HCEC 1CT (cell line): ENCODE data around the gene B4GALT6.
A peak's percentile ranks its signal among the peaks of the same experiment; 100 is the strongest.

Experiments used
- DNase-seq: peaks from one replicate; pipeline ENCODE4 v3.0.0-alpha.2; 2017

B4GALT6 gene

DNA sequence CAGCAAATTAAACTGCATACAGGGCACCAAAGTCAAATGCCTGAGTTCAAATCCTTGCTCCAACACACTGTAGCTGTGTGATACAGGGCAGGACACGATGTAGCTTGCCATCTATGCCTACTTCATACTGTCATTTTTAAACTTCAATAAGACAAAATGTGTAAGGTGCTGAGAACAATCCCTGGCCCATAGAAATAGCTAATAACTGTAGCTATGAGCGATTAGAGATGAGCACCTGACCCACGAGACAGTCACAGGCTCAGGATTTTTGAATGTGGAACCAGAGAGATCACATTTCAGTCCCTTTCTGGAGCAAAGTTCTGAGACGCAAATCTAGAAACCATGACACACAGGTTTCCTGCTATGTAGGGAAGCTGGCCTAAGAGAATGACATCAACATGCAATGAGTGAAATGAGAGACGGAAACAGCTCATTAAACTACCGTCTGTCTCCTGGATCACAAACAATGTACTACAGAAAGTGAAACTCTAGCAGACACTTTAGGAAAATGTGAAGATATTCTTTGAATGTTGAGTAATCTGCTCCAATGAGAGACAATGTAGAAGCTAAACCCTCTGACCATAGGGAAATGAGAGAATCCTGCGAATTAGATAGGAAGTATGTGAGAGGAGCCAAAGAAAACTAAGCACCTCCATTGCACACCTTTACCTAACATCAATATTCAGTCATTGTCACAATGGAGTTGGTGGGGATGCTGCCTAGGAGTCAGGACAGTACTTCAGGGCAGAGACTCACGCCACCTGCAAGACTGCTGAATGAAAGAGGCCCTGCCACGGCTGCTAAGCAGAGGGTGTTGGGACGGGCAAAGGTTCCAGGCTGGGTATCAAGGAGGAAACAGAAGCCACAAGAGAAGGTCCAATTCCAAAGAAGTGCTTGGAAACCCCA lies 25.5 kb downstream of the B4GALT6 start:
- no peak for DNase-seq

DNA sequence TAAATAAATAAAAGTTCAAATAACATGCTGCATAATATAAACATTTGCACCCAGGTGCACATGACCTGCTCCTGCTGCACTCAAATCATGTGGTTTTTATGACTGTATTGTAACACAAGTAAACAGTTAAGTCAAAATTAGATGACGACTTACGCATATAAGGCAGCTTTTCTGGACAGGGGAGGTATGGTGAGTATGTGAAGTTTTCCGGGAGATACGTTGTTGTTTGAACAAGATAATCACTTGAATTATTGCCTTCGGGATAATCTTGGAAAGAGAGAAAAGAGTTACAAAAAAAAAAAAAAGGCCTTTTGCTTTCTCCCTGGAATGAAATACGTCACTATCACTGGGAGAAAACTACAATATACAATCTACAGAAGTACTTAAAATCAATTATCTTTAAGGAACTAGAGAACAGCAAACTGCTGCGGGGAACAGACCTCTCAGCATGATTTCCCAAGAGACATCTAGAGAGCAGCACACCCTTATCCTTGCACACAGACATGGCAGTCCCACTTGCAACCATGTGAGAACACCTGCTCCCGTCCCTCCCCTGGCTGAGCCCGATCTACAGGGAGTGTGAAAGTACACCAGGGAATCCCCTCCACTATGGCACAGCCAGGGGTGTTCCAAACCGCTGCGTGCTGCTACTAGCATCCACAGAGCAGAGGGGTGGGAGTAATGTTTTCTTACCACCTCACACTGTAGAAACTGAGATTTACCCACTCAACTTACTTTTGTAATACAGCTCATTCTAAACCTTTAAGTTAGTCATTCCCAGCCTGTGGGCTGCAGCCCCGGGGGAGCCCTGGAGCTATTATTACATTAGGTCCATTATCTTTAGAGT lies 26.3 kb downstream of the B4GALT6 start:
- no peak for DNase-seq

DNA sequence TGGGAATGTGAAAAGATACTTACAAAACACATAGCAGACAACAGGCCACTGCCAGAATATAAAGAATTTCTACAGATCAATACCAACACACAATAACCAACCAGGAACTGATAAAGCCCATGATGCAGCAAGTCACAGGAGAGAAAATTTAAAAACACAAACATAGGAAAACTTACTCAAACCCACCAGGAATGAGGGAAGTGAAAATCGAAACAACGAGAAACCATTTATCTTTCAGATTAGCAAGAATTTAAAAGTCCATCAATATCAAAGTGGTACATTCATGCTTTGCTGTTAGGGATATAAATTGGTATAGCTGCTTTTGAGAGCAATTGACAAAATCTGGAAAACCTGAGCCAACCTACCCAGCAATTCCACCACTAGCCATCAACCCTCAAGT lies 27.6 kb downstream of the B4GALT6 start:
- DNase-seq, result no peak

DNA sequence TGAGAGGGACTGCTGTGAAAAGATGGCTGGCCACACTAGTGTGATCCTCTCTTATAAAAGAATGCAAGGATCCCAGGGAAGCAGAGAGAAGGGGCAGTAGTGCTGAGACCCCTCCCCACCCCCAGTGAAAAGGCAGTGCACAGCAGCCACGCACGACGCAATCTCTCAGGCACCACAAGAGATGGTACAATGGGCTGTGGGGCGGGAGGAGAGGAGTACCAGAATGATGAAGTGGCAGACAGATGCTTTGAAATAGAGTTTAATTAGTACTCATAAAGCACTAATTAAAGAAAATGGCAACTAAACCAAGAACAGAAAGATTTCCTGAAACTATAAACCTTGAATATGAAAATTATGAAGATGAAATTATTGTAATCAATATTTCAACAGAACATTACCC lies 29.0 kb downstream of the B4GALT6 start:
- no peak for DNase-seq

DNA sequence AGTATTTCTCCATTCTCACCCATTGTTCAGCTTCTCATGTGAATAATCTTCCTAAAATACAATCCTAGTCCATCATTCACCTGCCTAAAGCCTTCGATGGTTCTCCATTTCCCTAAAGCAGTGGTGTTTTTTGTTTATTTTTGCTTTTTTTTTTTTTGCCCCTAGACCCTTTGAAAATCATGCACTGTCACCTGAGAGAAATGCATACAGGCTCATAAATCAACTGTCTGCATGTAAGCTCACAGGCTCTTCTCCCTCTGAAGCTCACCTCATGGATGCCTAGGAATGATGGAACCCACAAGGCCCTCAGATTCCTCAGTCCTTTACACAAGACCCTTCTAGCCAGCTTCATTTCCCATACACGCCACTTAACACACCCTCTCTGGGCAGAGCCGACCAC lies 31.5 kb downstream of the B4GALT6 start:
- DNase-seq, result no peak

DNA sequence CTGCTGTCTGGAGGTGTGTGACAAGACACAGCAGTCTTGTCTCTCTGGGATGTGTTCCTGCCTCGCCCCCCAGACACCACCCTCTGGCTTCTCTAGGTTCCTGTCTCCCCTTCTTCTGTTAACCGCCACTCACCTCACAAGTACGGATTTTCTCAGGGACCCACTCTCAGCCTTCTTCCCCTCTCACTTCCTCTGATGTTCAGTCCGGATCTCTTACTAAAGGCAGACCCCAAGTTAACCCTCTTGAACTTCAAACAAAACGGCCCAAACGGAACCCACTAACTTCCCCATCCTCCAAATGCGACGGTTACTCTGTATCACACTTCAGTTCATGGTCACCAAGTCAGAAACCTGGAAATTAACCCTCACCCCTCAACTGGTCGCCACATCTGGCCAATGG lies 32.0 kb downstream of the B4GALT6 start:
- DNase-seq, result no peak

DNA sequence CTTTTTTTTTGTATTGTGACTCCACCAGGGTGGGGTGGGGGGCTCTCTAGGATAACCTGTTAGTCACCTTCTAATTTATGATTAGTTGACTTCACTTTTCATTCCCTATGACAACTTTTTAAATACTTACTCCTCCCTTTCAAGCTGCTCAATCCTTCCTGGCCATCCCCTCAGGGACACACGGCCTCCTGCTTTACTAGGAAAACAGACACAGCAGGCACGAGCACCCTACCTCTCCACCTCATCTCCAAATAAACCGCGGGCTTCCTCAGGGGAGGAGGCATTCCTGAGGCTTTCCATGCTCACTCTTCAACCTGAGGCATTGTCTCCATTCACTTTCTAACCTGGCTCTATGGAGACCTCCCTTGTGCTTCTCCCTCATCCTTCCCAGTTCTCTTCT lies 33.0 kb downstream of the B4GALT6 start:
- no peak for DNase-seq

DNA sequence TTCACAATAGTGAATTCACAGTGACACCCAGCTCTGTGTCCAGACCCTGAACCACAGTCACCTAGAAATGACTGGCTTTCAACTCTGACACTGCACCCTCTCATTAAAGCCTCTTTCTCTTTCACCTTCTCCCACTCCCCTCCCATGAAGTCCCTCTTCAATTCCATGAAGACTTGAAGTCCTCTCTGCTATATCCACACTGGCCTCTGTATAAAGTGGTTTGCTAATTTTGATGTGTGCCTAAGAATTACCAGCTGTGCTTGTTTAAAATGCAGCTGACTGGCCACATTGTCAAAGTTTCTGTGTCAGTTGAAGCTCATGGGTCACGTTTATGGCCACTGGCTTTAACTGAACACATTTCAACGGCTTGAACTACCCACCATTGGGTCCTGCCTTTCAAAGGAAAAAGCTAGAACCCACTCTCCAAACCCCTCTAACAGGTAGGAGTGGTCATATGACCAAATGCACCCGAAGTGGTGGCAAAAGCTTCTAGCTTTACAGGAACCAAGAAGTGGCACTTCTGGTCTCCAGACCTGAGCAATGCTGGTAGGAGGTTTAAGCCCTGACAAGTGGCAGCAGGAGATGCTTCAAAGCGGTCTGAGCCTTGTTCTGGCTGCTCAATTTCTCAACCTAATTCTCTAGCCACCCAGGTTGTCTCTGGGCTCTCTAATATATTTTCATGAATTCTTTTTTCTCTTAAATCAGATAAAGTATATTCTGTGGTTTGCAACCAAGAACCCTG lies 34.2 kb downstream of the B4GALT6 start:
- no peak for DNase-seq

DNA sequence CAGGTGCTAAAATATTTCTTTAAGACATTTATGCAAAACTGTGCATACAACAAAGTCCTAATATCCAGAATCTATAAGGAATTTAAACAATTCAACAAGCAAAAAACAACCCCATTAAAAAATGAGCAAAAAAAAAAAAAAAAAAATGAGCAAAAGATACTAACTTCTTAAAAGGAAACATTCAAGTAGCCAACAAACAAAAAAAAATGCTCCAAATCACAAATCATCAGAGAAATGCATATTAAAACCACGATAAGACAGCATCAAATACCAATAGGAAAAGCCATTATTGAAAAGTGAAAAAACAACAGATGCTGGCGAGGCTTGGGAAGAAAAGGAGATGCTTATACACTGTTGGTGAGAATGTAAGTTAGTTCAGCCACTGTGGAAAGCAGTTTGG lies 34.9 kb downstream of the B4GALT6 start:
- DNase-seq, result no peak

DNA sequence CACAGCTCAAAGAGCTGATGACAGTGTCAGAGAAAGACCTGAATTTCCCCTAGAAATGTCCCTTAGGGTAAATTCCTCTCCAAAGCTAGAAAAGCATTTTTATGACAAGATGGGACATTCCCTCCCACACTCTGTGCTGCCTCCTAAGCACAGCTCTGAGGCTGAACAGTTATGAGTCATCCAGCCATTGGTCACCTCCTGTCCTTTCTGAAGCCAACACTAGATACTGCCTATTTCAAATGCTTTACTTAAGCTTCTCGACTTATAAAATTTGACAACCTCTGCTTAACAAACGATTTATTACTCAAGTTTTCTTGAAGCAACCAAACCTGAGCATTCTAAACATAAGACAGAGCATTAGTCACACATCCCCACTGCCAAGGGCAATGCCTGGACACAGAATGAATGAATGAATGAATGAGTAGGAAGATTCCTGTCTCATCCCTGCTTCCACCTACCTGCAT lies 35.4 kb downstream of the B4GALT6 start:
- peak; percentile 56 for DNase-seq

DNA sequence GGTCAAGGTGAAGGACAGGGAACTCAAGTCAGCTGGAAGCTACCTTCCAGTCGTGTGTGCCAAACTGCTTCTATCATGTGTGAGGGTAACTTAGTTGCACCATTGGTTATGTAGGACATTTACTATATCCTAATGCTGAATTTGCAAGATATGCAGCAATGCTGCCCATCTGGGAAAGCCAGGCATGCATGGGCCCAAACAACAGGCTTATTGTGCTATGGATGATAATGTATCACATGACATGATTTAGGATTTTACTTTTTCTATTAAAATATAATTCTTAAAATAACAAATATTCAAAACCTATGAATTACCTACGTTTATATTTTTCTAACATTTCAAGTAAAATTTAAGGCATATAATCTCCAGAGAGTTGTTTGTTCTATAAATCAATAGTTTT lies 35.9 kb downstream of the B4GALT6 start:
- DNase-seq, result no peak

DNA sequence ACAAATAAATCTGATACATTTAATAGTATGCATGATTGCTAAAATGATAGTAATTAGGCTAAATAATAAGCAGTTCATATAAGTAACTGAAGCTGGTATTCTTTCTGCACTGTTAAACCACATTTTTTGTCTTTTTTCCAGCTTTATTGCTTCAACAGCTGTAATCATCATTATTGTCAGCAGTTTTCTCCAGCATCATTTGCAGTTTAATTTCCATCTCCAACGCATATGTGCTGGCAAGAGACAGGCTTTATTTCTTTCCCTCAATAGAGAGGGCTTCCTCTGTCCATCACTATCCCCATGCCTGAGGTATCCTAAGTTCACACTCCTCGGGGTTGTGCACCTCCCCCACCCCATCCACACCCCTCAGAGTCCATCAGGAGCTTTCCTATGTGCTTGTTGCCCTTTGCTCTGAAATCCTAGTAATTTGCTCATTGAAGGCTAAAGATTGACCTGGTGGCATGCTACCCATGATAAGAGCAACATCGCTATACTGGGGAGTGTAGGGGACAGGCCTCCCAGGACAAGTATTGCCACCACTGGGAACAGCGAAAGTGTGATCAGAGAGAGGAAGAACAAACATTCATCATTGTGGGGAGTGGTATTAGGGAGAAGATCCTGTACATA lies 37.1 kb downstream of the B4GALT6 start:
- no peak for DNase-seq

DNA sequence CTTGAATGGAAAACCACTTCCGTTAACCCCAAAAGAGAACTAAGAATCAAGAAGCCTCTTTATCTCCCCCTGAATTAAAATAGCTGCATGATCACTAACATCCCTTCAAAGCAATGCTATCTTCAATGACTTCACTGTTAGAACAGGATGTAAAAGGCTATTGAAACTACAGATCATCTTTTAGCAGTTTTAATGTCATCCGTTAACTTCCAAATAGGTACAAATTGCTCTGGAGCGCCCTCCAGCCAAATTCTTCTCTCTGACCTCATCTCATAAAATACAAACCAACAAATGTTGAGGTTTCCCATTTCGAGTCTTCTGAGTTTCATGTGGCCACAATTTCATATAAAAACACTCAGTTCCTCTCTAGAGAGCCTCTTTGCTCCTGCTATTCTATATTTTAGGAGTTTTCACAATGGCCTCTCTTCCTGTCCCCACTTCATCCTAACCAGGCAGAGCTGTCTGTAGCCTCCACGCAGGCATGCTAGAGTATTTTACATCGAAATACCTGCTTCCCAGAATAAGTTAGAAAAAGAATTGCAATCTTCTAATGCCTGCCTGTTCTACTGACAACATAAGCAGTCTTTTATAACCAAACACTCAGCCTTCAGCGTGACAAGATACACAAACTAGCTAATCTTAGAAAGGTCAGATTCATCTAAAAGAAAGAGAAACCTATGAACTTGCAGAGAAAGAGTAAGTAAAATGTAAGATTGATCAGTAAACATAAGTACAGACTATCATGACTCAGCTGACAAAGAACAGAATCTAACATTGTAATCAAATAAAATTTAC lies 37.9 kb downstream of the B4GALT6 start:
- no peak for DNase-seq

DNA sequence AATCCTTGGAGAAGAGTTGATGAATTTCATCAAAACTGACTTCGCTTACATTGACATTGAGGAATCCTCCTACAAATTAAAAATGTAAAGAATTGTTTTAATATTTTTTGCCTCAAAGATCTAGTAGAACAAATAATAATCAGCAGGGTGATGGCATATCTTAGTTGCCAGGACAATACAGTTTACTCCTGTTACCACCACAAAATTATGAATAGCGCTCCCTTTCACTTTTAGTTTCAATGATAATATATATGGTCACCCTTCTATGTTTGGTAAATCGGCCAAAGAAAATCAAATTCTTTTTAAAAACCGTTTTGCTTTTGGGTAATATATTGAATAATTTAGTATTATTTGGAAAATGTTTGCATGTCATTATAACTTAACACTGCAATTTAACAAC lies 39.0 kb downstream of the B4GALT6 start:
- no peak for DNase-seq

DNA sequence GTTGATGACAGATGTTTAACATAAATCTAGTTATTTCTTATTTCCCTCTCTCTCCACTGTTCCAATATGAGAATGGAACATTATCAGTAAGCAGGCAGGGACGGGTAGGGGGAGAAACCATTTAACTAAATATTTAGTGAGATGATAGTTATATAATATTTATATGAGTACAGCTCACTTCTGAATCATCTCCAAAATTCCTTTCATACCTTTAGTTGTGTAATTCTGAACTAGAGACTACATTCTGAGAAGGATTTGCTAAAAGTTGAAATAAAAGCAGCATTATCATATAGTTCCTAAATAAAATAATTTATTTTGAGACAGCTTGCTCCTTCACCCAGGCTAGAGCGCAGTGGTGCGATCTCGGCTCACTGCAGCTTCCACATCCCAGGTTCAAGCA lies 41.4 kb downstream of the B4GALT6 start:
- peak; percentile 32 for DNase-seq

DNA sequence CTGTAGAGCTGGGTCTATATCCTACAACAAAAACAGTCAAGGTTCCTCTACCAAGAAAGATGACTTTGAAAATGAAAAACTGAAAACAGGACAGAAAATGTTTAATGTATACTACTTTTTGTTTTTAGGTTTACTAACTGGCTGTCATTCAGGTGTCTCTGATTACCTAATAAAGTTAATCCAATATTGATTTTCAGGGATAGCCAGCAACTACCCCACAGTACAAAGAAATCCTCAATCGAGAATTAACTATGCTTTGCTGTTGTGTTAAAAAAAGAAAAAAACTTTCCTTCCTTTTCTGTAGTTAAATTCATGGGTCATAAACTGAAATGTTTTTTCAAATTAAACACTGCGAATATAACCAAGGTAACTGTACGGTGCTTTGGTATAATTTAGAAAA lies 46.9 kb downstream of the B4GALT6 start:
- no peak for DNase-seq

DNA sequence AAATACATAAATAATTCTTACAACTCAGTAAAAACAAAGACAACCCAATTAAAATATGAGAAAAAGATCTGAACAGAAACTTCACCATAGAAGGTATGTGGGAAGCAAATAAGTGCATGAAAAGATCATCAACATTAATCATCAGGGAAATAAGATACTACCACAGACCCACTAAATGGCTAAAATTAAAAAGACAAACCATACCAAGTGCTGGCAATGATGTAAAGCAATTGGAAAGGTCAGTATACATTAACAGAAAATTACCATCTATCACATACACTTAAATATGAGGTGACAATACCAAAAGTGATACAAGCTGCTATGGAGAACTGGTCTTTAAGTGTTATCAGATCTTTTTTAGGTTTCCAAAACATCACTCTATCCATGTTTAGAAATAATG lies 48.0 kb downstream of the B4GALT6 start:
- DNase-seq, result no peak

DNA sequence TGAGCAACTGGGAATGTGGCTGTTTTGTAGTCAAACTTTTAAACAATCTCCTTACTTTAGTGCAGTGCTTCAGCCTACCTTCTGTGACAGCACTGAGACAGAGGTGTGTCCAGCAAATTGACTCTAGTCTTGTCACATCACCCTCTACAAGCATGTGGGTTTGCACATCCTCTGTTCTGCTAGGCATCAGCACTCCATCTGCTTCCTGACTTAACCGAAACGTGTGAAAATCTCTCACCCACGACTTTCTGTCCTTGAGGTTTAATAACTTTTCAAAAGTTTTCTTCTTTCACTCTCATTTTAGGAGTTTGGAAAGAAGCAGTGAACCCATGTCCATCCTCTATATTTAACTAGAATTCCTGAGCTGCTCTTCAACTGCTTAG lies 50.1 kb downstream of the B4GALT6 start:
- DNase-seq, result no peak

DNA sequence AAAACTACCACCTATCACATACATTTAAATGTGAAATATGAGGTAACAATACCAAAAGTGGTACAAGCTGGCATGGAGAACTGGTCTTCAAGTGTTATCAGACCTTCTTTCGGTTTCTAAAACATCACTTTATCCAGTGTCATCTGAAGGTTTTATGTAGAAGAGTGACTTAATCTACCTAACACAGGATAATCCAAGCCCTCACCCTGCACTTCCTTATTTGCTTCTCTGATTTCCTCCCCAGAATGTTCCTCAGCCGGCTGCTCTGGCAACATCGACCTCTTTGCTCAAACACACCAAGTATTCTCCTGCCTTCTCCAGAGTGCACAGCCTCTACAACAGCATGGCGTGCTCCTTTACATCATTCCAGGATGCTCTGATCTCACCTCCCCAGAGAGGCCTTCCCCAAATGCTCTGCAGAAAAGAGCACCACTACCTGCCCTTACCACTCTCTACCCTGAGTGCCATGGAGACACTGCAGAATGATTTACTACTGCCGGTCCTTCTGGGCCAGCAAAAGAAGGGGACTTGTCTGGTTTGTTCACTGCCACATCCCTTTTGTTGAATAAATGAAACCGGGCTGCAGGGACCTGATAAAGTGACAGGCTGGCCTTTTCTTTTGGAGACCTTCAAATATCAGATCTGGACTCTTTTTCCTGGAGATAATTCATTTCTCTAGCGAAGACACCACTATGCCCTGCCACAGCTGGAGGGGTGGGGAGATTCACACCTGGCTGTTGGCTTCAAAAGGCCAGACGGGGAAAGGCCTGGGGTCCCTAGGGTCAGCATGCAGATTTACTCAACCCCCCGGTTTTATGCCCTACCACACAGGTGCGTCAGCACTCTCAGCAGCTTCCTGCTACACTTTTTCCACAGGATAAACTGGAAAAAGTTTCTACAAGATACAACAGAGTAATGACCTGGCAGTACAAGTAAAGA lies 50.7 kb downstream of the B4GALT6 start:
- DNase-seq, result no peak

DNA sequence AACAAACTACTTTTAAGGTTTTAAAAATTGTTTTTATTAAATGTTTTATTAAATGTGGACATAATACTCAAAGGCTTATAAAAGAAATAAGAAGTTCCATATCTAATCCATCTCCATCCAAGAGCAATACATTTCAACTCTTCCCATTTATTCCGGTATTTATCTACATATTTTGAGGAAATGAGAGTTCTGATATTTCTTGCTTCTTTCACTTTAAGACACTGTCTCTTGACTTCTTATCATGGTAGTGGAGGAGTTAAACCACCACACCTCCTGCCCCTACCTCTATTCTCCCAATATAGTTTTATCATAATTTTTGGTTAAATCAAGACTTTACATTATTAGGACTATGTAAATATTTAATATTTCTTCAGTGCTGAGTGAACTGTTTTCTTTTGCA lies 52.0 kb downstream of the B4GALT6 start:
- DNase-seq, result no peak

DNA sequence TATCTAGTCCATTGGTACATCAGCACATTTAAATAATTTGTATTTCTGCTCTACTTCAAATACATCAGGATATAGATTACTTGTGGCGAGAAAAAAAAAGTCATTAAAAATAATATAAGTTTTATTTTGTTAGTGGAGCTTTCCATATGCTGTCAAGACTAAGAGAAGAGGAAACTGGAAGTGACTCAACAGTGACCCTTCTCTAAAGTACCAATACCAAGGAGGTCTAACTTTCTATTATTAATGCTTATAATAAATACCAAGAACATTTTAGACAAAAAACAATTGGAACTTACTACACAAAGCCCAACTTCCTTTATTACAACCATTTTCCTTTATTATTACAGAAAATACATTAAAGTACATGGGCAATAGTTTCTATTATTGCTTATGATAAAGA lies 52.9 kb downstream of the B4GALT6 start:
- DNase-seq, result no peak
